Activated CD4-positive, alpha-beta memory T cell treated with anti-CD3 and anti-CD28 coated beads, Interleukin-2, amount 10 ng/mL, durations not matched to agents 7 days and 5 days (primary cell): ENCODE measurements around the gene SLC2A6. TPM values are rescaled to one million over a fixed set of nuclear protein-coding genes. Genes with fewer than 3 reads are reported as not detected.

Experiments
- total RNA-seq, 2 experiments: library from RNA; stranded (reverse); gene quantifications; one replicate each; pipeline ENCODE4 v1.2.3, GENCODE V29; 2021

Gene SLC2A6
- total RNA-seq, 2 experiments from 2014 or later = 1.2 to 2.0 TPM

Other genes starting within 250 kb of the SLC2A6 start
- gene ABO, start 203.9 kb downstream of the SLC2A6 start, total RNA-seq = under 1 TPM; 0.20 to 0.53 TPM
- 10 to 100 TPM in 1 of 2 experiments, 1 to 10 TPM in 1; 9.3 to 10.9 TPM for gene SURF6, start 142.9 kb downstream of the SLC2A6 start, total RNA-seq
- gene MED22, start 131.0 kb downstream of the SLC2A6 start, total RNA-seq = 10 to 100 TPM; 21.1 to 23.3 TPM
- gene RPL7A, start 130.9 kb downstream of the SLC2A6 start, total RNA-seq = 1,000 to 10,000 TPM; 1,627 to 1,632 TPM
- 10 to 100 TPM; 33.8 to 37.6 TPM for gene SURF1, start 122.6 kb downstream of the SLC2A6 start, total RNA-seq
- 10 to 100 TPM; 10.2 TPM for gene SURF2, start 122.5 kb downstream of the SLC2A6 start, total RNA-seq
- gene SURF4, start 103.0 kb downstream of the SLC2A6 start, total RNA-seq = 100 to 1,000 TPM; 249 to 260 TPM
- under 1 TPM; 0.65 to 0.71 TPM for gene STKLD1, start 102.7 kb downstream of the SLC2A6 start, total RNA-seq
- gene REXO4, start 61.1 kb downstream of the SLC2A6 start, total RNA-seq = 10 to 100 TPM; 19.7 to 21.7 TPM
- 1 to 10 TPM; 2.1 to 2.4 TPM for gene ADAMTS13, start 56.7 kb downstream of the SLC2A6 start, total RNA-seq
- 1 to 10 TPM in 1 of 2 experiments, under 1 TPM in 1; 0.68 to 1.2 TPM for gene CACFD1, start 19.1 kb downstream of the SLC2A6 start, total RNA-seq
- not detected for gene MYMK, start 45.9 kb upstream of the SLC2A6 start, total RNA-seq
- not detected for gene ADAMTSL2, start 55.6 kb upstream of the SLC2A6 start, total RNA-seq
- gene FAM163B, start 130.3 kb upstream of the SLC2A6 start, total RNA-seq = not detected
- gene DBH, start 157.3 kb upstream of the SLC2A6 start, total RNA-seq = not detected